HG03439 (cell line): Measurements from ENCODE around the gene BRK1.
"Not testable (repeated sequence)": the region's sequence is repeated elsewhere in the genome, so short reads cannot be mapped to it uniquely, and the experiment has no call there.

Experiments used
- ATAC-seq: cut with Tn5 transposase; IDR thresholded peaks from one replicate; pipeline ENCODE4 v1.9.1; 2021; ENCODE audit warnings: mild to moderate bottlenecking, moderate library complexity; ENCODE audit not compliant: unreplicated experiment

Gene BRK1

DNA sequence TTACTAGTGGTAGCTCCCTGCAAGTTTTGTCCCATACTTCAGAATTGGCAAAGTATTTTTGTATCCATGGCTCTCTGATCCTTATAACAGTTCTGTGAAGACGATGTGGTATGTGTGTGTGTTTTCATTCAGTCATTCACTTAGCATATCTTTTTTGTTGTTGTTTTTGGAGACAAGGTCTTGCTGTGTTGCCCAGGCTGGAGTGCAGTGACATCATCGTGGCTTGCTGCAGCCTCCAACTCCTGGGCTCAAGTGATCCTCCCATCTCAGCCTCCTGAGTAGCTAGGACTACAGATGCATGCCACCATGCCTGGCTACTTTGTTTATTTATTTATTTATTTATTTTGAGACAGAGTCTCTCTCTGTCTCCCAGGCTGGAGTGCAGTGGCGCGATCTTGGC is 60.7 kb downstream of the BRK1 start:
- not testable (repeated sequence) for ATAC-seq
